AG04450 (cell line): Measurements from ENCODE around the gene KLHL33. TPM values are rescaled to one million over a fixed set of nuclear protein-coding genes. Genes with fewer than 3 reads are reported as not detected.

Experiments
- CTCF ChIA-PET: fragments of 300-600, 350-600 bp; formaldehyde crosslinking; extraction: SDS; loops from one replicate; lab custom pipeline; 2022; ENCODE audit warnings: antibody characterized with exemption, inconsistent platforms; lab: Charles Lee
- POLR2A ChIA-PET: fragments of 350-600 bp; formaldehyde crosslinking; extraction: SDS; loops from one replicate; lab custom pipeline; 2021; ENCODE audit warnings: antibody characterized with exemption, inconsistent platforms; lab: Yijun Ruan, JAX
- DNase-seq: peaks from one replicate; pipeline ENCODE4 v3.0.0-alpha.2; 2011; ENCODE audit warnings: low read depth, low spot score
- H3K27ac ChIP-seq: one replicate; pipeline ENCODE4 v1.5.1; 2012; ENCODE audit warnings: low read depth, low read length, control low read depth
- H3K27me3 ChIP-seq: one replicate; pipeline ENCODE4 v1.6.0; 2012; ENCODE audit warnings: low read length; ENCODE audit not compliant: control insufficient read depth, insufficient read depth
- H3K4me3 ChIP-seq: 2 replicates; pipeline ENCODE4 v1.5.1; 2011; ENCODE audit warnings: mild to moderate bottlenecking, low read depth, low read length, control low read depth
- H3K9me3 ChIP-seq: 2 replicates; pipeline ENCODE4 v1.5.1; 2012; ENCODE audit warnings: low read length; ENCODE audit not compliant: control insufficient read depth, insufficient read depth
- CTCF ChIP-seq: IDR thresholded peaks from 2 replicates; pipeline ENCODE4 v1.5.1; 2011; ENCODE audit warnings: low read depth, low read length, control low read depth, inconsistent platforms
- polyA plus RNA-seq: library from polyadenylated mRNA; depleted of rRNA; stranded (reverse); fragments of >200 nt; gene quantifications from 2 replicates; pipeline ENCODE4 v1.2.3, GENCODE V29; 2011

KLHL33 gene
- polyA plus RNA-seq, 1 experiment, result 0.06 TPM

- H3K27me3 ChIP-seq, result no peaks in the 10 kb centered on the region
- H3K27ac ChIP-seq, result no peak overlapping the region
- POLR2A ChIA-PET, result no interaction called here
- no peak overlapping the region for H3K4me3 ChIP-seq
- H3K9me3 ChIP-seq, result no peaks in the 10 kb centered on the region
- no peak for DNase-seq
- no peak for TF ChIP-seq CTCF
- CTCF ChIA-PET, result no interaction called here
These were observed 51.1 kb downstream of the KLHL33 start for GRCh38 chr14:20384886-20385285.

- Histone ChIP-seq H3K27ac (no peak overlapping the region), H3K9me3 (no peaks in the 10 kb centered on the region), H3K4me3 (no peak overlapping the region), H3K27me3 (no peaks in the 10 kb centered on the region)
- ChIA-PET CTCF (no interaction called here), POLR2A (no interaction called here)
- no peak for DNase-seq
- TF ChIP-seq CTCF, result no peak
These were observed 51.6 kb downstream of the KLHL33 start for GRCh38 chr14:20384321-20384720.

GRCh38 chr14:20383636-20384035 lies 52.3 kb downstream of the KLHL33 start:
- no peak for TF ChIP-seq CTCF
- ChIA-PET POLR2A (no interaction called here), CTCF (no interaction called here)
- H3K27ac ChIP-seq, result no peak overlapping the region
- no peak for DNase-seq
- no peaks in the 10 kb centered on the region for H3K9me3 ChIP-seq
- no peak overlapping the region for H3K4me3 ChIP-seq
- no peaks in the 10 kb centered on the region for H3K27me3 ChIP-seq

GRCh38 chr14:20383032-20383431 lies 52.9 kb downstream of the KLHL33 start:
- ChIA-PET CTCF (no interaction called here), POLR2A (no interaction called here)
- Histone ChIP-seq H3K27me3 (no peaks in the 10 kb centered on the region), H3K9me3 (no peaks in the 10 kb centered on the region), H3K4me3 (no peak overlapping the region), H3K27ac (no peak overlapping the region)
- no peak for DNase-seq
- TF ChIP-seq CTCF, result no peak

GRCh38 chr14:20382526-20382925 lies 53.4 kb downstream of the KLHL33 start:
- no peak overlapping the region for H3K4me3 ChIP-seq
- H3K27ac ChIP-seq, result no peak overlapping the region
- no peak for DNase-seq
- ChIA-PET CTCF (no interaction called here), POLR2A (no interaction called here)
- no peaks in the 10 kb centered on the region for H3K27me3 ChIP-seq
- no peaks in the 10 kb centered on the region for H3K9me3 ChIP-seq
- TF ChIP-seq CTCF, result no peak
